GM18520 (cell line): ENCODE data around the gene TMCO4.

Experiments used
- ATAC-seq: cut with Tn5 transposase; IDR thresholded peaks from one replicate; pipeline ENCODE4 v1.9.1; 2021; ENCODE audit not compliant: unreplicated experiment

TMCO4 gene

DNA sequence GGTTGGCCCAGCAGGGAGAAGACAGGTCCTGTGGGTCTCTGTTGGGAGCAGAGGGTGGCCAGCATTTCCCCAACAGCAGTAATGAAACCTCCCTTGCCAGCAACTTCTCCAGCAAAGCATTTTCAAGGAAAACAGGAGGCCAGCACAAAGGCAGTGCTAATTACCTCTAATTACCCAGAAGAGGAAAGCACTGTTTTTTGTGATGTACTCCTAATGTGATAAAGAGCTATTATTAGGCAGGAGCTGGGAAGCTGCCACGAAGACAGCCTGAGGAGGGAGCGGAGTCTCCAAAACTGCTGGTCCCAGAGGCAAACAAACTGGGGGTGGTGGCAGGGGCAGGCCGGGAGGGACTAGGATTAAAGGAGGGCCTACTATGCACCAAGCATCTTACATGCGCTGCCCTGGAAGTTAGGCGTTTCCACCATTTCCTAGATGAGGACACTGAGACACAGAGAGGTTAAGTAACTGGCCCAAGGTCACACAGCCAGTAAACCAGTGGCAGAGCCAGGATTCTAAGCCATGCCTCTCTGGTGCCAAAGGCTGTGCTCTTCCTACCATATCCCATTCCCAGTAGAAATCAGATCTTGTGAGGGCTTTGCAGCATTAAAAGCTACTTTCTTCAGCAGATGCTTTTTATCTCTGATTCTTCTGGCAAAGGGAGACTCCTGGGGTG, 110.5 kb downstream of the TMCO4 start:
- no peak for ATAC-seq

DNA sequence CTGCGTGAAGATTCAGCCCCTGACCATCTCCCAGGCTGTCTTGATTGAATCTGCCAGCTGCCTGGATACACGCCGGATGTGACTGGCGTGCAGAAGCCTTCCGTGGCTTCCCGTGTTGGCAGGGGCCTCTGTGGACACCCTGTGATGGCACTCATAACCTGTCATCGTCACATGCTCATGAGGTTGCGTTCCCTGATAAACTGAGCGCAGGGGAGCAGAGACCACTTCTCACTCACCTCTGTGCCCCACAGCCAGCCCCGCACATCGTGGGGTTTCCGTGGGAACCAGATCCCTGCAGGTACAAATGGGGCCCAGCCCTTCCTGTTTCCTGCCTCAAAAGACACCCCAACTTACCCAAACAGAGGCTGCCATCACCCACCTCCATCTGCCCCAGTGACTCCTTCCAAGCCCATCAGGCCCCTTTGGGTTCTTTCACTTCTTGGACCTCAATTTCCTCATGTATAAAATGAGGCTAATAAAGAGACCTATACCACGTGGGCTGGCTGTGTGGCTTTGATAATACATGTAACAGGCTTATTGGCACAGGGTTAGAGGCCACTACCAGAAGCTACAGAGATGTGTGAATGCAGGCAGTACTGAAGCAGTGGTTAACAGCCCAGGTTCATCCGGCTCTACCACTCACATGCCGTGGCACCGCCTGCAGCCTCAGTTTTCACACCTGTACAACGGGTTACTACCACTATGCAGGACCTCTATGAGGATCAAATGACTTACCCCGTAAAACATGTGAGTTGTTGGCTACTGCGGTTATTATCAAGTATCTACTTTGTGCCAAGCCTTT, 111.5 kb downstream of the TMCO4 start:
- ATAC-seq: no peak

DNA sequence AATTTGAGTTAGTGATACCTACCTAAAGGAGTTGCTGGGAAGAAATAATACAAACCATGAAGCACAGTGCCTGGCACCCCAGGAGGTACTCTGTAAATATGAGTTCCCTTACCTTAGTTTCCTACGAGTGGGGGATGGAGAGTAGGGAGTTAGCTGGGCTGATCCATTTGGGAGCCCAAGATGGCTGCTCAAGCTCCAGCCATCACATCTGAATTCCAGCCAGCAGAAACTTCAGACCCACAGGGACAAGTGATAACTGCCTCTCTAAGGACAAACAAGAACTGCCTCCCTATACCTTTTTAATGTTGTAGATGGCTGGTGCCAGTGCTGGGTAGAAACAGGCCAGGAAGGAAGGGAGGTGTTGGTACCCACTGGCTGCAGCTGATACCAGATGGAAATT, 112.3 kb downstream of the TMCO4 start:
- no peak for ATAC-seq

DNA sequence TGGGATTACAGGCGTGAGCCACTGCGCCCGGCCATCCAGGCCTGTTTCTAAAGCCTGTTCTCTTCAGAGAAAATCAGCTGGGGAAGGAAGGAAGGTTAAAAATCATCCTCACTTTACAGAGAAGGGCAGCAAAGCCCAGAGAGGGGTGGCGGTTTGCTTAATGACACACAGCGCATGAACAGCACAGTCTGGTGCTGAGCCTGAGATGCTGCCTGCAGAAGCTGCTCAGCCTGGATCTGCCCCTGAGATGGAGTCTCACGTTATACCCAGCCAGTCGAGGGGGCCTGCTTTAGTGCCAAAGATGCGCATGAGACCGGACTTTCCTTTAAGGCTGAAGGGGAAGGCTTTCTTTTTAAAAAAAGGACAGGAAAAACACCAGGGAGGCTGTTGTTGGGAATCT, 113.7 kb downstream of the TMCO4 start:
- no peak for ATAC-seq

DNA sequence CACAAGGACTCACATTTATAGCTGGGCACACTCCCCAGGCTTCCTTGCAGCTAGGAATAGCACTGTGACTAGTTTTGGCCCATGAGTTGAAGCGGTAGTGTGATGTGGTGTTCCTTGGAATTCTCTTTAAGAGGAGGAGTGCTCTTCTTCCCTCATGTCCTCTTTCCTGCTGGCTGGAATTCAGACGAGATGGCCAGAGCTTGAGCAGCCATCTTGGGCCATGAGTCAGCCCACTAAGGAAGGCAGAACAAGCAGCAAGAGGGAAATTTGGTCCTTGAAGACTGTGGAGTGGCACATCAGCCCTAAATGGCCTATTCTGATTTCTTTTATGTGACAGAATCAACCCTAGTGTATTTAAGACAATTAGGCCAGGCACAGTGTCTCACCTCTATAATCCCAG, 115.0 kb downstream of the TMCO4 start:
- ATAC-seq: no peak

DNA sequence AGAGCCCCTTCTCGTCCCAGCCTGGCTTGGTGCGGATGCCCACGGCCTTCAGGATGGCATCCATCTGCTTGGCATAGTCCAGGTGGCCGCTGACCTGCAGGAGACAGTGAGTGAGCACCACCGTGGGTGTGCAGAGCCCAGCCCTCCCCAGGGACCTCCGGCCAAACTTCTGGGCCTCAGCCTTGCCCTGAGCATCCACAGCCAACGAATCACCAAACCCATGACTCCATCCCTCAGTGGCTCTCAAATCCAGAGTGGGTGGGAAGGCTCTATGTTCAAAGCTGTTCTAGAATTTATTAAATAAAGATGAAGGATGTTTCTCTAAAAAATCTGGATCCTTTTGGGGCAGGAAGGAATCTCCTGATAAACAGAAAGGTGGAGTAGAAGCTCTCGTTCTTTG, 116.4 kb downstream of the TMCO4 start:
- ATAC-seq: no peak

DNA sequence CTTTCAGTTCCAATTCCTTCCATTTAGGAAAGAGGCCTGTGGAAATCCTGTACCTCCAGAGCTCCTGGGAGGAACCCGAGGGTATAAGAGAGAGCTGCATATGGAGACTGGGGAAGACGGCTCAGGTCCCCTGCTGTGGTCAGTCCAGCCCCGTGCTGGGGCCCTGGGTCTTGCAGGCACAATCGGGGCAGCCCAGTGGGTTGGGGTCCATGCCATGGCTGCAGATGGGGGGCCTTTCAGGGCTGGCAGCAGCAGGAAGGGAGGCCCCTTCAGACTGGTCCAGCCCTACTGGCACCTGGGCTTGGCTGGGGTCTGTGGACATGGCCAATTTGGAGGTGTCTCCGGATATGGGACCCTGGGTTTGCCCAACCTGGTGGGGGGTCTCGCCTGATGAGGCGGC, 116.8 kb downstream of the TMCO4 start:
- no peak for ATAC-seq

DNA sequence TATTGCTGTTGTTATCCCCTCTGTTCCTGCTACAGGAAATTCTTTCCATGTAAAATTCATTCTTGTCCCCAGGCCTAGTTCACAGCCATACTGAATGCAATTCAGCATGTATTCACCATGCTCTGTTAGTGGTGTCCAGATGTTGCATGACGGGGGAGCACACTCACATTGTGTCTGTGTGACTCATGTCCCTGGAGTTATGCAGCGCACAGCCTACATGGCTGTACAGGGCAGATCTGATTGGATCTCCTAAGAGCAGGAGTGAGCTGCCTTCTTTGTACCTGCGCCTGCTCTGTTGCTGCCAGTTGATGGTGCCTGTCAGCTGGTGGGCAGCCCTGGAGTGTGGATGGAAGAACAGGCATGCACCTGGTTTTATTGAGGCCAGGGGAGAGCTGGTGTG, 117.5 kb downstream of the TMCO4 start:
- ATAC-seq: no peak

DNA sequence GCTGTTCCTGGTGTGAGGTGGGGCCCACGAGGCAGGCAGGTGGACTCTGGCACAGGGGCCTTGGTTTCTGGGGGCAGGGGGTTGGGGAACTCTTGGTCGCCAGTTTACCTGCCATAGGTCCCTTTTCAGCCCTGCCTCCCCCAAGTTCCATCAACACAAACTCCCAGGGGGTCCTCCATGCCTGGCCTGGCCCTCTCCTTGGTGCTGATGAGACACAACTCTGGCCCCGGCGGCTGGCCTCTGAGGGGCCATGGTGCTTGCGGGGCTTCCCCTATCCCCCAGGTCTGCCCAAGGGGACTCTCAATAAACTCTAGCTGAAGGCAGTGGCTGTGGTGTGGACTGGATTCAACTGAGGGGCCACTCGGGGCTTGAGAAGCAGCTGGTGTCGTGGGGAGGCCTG, 119.1 kb downstream of the TMCO4 start:
- no peak for ATAC-seq

DNA sequence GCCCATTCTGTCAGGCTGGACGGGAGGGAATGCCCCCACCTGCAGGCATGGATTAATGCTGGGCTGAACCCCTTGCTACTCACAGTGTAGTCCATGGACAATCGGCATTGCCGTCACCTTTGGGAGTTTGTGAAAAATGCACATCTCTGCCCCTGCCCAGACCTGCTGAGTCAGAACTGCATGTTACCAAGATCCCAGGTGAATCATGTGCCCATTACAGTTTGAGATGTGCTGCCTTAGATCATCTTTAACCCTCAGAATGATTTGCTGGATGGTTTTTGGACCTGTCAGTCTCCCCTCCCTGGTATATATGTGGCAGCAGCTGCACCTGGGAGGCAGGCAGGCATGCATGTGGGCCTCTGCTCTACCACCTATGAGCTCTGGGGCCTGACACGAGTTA, 120.0 kb downstream of the TMCO4 start:
- no peak for ATAC-seq

DNA sequence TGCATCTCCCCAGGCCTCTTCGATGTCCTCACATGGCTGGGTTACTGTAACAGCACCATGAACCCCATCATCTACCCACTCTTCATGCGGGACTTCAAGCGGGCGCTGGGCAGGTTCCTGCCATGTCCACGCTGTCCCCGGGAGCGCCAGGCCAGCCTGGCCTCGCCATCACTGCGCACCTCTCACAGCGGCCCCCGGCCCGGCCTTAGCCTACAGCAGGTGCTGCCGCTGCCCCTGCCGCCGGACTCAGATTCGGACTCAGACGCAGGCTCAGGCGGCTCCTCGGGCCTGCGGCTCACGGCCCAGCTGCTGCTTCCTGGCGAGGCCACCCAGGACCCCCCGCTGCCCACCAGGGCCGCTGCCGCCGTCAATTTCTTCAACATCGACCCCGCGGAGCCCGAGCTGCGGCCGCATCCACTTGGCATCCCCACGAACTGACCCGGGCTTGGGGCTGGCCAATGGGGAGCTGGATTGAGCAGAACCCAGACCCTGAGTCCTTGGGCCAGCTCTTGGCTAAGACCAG, 120.7 kb downstream of the TMCO4 start:
- no peak for ATAC-seq

DNA sequence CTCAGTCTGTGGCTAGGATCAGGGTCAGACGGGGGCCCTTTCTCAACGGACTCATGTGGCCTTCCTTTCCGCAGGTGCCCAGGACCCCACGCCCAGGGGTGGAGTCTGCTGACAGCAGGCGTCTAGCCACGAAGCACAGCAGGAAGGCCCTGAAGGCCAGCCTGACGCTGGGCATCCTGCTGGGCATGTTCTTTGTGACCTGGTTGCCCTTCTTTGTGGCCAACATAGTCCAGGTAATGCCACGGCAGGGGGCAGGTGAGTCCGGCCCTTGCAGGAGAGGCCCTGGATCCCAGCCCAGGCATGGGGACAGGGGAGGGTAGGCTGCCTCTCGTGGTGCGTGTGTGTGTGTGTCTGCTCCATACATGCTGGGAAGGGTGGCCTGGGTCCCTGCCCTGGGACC, 121.2 kb downstream of the TMCO4 start:
- ATAC-seq: no peak

DNA sequence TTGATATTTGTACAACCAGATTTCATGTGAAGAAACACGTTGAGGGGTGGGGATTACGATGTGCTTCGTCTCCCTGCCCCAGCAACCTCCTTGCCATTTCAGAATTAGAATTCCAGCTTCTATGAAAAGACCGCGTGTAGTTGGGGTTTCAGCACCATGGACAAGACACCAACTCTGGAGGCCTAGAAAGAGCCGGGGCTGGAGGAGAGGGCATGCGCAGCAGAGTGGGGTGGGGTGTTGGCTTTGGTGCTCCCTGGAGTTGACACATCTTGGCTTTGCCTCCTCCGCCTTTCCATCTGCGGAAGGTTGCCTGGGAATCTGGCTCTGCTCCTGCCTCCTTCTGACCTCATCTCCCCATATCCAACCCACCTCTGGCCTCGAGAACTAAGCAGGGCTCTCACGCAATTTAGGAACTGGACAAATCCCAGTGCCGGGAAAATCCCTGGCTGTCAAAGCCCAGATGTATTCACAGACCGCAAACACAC, 123.2 kb downstream of the TMCO4 start:
- ATAC-seq: no peak

DNA sequence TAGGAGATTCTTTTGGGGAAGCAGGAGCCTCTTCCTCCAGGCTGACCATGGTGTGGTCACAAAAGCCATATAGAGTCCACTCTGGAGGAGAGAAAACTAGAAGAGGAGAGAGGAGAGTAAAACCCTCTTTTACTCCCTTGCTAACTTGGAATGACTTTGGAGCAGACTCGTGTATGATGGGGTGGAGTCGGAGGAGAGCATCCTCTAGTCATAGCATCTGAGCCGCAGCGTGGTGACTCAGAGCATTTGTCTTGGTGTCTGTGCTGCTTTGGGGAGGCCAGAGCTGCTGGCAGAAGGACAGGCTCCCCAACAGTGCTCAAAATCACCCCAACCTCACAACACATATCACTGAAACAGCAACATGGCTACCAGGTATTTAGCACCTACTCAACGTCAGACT, 123.9 kb downstream of the TMCO4 start:
- ATAC-seq: no peak

DNA sequence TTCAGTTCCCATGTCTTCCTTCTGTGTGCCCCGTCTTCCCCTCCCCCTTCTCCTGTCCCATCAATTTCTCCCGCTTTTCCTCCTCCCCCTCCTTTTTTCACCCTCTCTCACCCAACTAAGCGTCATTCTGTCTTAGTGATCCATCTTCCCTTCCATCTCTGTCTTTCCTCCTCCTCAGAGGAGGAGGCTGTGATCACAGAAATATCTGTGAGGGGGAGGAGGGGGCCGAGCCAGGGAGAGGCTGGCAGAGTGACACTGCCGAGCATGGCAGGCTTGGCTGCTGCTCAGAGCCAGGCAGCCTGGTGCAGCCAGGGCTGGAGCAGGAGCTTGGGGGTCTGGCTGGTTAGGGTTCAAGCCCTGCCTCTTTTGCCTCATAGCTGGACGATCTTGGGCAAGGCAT, 127.5 kb downstream of the TMCO4 start:
- no peak for ATAC-seq

DNA sequence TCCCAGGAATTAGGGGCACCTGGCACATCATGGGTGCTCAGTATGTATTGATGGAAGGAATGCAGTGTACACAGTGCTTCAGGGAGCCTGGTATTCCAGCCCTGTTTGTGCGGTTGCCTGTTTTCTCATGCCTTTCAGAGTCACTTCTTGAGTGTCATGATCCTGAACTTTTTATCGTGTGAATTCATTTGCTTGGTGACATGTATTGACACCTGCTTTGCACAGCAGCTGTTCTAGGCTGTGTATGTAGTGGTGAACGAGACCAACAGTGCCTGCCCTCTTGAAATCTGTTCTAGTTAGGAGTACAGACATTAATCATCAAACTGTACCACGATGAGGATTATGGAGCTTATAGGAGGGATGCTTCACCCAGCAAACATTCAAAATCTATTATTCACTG, 128.9 kb downstream of the TMCO4 start:
- no peak for ATAC-seq

DNA sequence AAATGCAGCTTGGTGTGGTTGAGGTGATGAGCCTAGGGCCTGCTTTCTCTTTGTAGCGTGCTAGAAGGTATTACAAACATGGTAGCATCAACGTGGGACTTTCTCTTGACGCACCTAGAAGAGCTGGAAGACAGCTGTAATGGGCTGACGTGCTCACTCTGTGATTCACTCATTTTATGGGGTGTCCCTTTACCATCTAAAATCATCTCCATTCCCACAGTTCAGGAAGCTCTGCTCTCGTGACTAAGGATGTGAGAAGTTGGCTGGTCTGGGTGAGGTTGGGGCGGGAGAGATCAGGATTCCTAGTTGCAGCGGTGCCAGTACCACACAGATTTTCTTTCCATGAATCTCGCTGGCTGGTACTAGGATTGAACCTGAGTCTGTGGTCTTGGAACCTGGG, 130.8 kb downstream of the TMCO4 start:
- ATAC-seq: no peak

DNA sequence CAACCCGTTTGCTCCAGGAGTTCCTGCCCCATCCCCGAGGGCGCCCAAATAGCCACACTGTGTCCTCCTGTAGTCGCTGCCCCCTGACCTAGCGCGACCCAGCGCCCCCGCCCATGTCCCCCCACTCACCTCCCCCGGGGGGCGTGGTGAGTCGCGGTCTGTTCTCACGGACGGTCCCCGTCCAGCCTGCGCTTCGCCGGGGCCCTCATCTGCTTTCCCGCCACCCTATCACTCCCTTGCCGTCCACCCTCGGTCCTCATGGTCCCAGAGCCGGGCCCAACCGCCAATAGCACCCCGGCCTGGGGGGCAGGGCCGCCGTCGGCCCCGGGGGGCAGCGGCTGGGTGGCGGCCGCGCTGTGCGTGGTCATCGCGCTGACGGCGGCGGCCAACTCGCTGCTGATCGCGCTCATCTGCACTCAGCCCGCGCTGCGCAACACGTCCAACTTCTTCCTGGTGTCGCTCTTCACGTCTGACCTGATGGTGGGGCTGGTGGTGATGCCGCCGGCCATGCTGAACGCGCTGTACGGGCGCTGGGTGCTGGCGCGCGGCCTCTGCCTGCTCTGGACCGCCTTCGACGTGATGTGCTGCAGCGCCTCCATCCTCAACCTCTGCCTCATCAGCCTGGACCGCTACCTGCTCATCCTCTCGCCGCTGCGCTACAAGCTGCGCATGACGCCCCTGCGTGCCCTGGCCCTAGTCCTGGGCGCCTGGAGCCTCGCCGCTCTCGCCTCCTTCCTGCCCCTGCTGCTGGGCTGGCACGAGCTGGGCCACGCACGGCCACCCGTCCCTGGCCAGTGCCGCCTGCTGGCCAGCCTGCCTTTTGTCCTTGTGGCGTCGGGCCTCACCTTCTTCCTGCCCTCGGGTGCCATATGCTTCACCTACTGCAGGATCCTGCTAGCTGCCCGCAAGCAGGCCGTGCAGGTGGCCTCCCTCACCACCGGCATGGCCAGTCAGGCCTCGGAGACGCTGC, 133.9 kb downstream of the TMCO4 start:
- ATAC-seq: no peak

DNA sequence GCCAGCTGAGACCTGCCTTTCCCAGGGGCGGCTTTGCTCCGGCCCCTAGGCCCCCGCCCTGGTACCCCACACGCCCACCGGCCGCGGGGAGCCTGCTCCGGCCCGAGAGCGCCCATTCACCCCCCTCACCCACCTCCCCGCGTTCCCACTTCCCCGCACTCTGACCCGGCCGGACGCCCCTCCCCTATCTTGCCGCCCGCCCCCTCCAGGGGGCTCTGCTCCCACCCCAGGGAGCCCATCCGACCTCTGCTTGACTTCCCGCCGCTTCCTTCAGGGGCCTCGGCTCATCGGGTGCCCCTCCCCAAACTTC, 134.6 kb downstream of the TMCO4 start:
- ATAC-seq: no peak

DNA sequence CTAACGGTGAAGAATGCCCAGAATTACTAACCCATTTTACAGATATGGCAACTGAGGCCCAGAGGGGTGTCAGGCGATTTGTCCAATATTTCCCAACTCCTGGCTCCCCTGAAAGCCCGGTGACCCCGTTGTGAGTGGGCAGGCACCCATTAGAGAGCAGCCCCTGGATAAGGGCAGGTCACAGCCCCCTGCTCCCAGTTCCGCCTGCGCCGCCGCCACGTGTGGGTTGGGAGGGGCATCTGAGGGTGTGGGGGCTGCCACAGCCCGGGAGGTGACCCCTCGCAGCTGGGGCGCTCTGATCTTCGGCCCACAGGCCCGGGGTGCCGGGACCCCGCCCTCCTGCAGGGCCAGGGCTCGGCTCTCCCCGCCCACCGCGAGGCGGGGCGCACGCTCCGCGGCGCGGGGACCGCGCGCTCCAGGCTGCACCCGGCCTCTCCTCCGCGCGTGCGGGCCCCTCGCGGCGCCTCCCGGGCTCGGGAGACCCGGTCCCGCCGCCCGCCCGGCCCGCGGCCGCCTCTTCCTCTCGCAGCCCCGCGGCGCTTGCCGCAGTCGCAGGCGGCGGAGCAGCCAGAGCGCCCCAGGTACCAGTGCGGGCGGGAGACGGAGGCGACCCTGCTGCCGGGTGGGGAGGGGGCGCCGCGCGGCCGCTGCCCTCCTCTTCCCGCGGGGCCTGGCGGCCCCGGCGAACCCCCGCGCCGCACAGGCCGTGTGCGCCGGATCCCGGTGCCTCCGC, 135.1 kb downstream of the TMCO4 start, which contains the start of gene HTR6:
Gene HTR6, plus strand, starts transcription at position 423 of the 733 bp plus-strand sequence. CDS start 879 bp downstream, outside the sequence.
- ATAC-seq: no peak

DNA sequence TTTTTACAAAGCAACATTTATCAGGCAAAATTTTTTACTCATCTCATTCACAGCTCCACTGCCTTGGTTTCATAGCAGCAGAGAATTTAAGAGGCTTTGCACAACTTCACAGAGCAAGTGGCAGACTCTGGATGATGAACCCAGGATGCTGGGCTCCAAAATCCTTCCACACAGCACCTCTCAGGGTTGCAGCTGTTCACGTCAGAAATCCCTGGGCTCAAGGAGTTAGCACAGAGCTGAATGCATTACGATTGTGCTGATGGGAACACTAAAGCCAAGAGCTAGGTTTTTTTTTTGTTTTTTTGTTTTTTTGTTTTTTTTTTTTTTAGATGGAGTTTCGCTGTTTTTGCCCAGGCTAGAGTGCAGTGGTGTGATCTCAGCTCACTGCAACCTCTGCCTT, 137.4 kb downstream of the TMCO4 start:
- ATAC-seq: no peak
